ACC112 (cell line): ENCODE results near the gene KRT23.

Experiments
- H2AFZ ChIP-seq: fragments of 200-600 bp; sonication (generic); one replicate; pipeline ENCODE4 v1.6.0; 2017; ENCODE audit warnings: antibody characterized with exemption, low read length; ENCODE audit not compliant: unreplicated experiment
- H3K27ac ChIP-seq: fragments of 200-600 bp; sonication (generic); 2 replicates; pipeline ENCODE4 v1.5.1; 2014; ENCODE audit warnings: low read depth, mild to moderate bottlenecking, antibody characterized with exemption, low read length, moderate library complexity
- H3K27me3 ChIP-seq: fragments of 200-600 bp; sonication (generic); 2 replicates; pipeline ENCODE4 v1.6.1; 2014; ENCODE audit warnings: mild to moderate bottlenecking, antibody characterized with exemption, low read length, moderate library complexity, mixed read lengths; ENCODE audit not compliant: insufficient read depth
- H3K36me3 ChIP-seq: fragments of 200-600 bp; sonication (generic); 2 replicates; pipeline ENCODE4 v1.6.1; 2016; ENCODE audit warnings: mild to moderate bottlenecking, antibody characterized with exemption, low read length, moderate library complexity, mixed read lengths; ENCODE audit not compliant: insufficient read depth
- H3K4me1 ChIP-seq: fragments of 200-600 bp; sonication (generic); one replicate; pipeline ENCODE4 v1.6.1; 2016; ENCODE audit warnings: low read length, mixed read lengths; ENCODE audit not compliant: insufficient read depth, unreplicated experiment, control insufficient read depth
- H3K4me3 ChIP-seq: fragments of 200-600 bp; sonication (generic); 2 replicates; pipeline ENCODE4 v1.5.1; 2014; ENCODE audit warnings: mild to moderate bottlenecking, low read depth, low read length
- H3K79me2 ChIP-seq: fragments of 200-600 bp; sonication (generic); one replicate; pipeline ENCODE4 v1.6.0; 2016; ENCODE audit warnings: low read length; ENCODE audit not compliant: control insufficient read depth, unreplicated experiment, insufficient read depth

KRT23 gene

GRCh38 chr17:40873255-40873654 is 64.2 kb downstream of the KRT23 start:
- Histone ChIP-seq H3K27ac (no peak overlapping the region), H3K36me3 (no peaks in the 10 kb centered on the region), H2AFZ (no peak overlapping the region)

More at GRCh38 chr17:40873255-40873654, 64.2 kb downstream of the KRT23 start:
- Histone ChIP-seq H3K79me2 (no peaks in the 10 kb centered on the region), H3K27me3 (no peaks in the 10 kb centered on the region), H3K4me1 (no peaks in the 10 kb centered on the region), H3K4me3 (no peak overlapping the region)
